ENCODE data around the gene SGCD. TPM values are rescaled to one million over a fixed set of nuclear protein-coding genes. Genes with fewer than 3 reads are reported as not detected.

The SGCD gene
- total RNA-seq, 1 donor from 2014 or later = 8.8 TPM

GRCh38 chr5:156541582-156541981 is 214.6 kb downstream of the SGCD start:
- no peak for DNase-seq (ENCODE audit: extremely low spot score, unreplicated experiment)
- no peak for TF ChIP-seq CTCF (conservative IDR thresholded peaks at IDR 0.05)
- Mint-ChIP-seq H3K36me3 (no peaks in the 10 kb centered on the region), H3K4me1 (ENCODE audit: unreplicated experiment) (no peaks in the 10 kb centered on the region), H3K9me3 (peaks cover 3% of the 10 kb centered on the region), H3K27ac (no peak overlapping the region), H3K4me3 (no peak overlapping the region), H3K27me3 (no peaks in the 10 kb centered on the region)

GRCh38 chr5:156543348-156544145 is 216.6 kb downstream of the SGCD start:
- no peak overlapping the region for H3K27ac Mint-ChIP-seq
- H3K36me3 Mint-ChIP-seq = no peaks in the 10 kb centered on the region

GRCh38 chr5:156552855-156553358 is 225.9 kb downstream of the SGCD start:
- H3K36me3 Mint-ChIP-seq = peaks cover 3% of the 10 kb centered on the region
- no peaks in the 10 kb centered on the region for H3K9me3 Mint-ChIP-seq

More at GRCh38 chr5:156543348-156544145, 216.6 kb downstream of the SGCD start:
- H3K4me3 Mint-ChIP-seq = no peak overlapping the region
- no peaks in the 10 kb centered on the region for H3K27me3 Mint-ChIP-seq
- H3K4me1 Mint-ChIP-seq (ENCODE audit: unreplicated experiment) = no peaks in the 10 kb centered on the region
- H3K9me3 Mint-ChIP-seq = peaks cover 3% of the 10 kb centered on the region
- no peak for DNase-seq (ENCODE audit: extremely low spot score, unreplicated experiment)
- TF ChIP-seq CTCF (conservative IDR thresholded peaks at IDR 0.05) = no peak

GRCh38 chr5:156556666-156557406 is 229.9 kb downstream of the SGCD start:
- no peak for TF ChIP-seq CTCF (conservative IDR thresholded peaks at IDR 0.05)
- Mint-ChIP-seq H3K4me3 (no peak overlapping the region), H3K27me3 (no peaks in the 10 kb centered on the region), H3K9me3 (no peaks in the 10 kb centered on the region), H3K36me3 (peaks cover 3% of the 10 kb centered on the region), H3K4me1 (ENCODE audit: unreplicated experiment) (peaks cover 5% of the 10 kb centered on the region), H3K27ac (no peak overlapping the region)
- DNase-seq (ENCODE audit: extremely low spot score, unreplicated experiment) = no peak

More at GRCh38 chr5:156552855-156553358, 225.9 kb downstream of the SGCD start:
- H3K4me1 Mint-ChIP-seq (ENCODE audit: unreplicated experiment) = peaks cover 5% of the 10 kb centered on the region
- H3K4me3 Mint-ChIP-seq = no peak overlapping the region
- H3K27me3 Mint-ChIP-seq = no peaks in the 10 kb centered on the region
- DNase-seq (ENCODE audit: extremely low spot score, unreplicated experiment) = no peak
- TF ChIP-seq CTCF (conservative IDR thresholded peaks at IDR 0.05) = no peak
- H3K27ac Mint-ChIP-seq = no peak overlapping the region

- Mint-ChIP-seq H3K36me3 (no peaks in the 10 kb centered on the region), H3K9me3 (no peaks in the 10 kb centered on the region), H3K27me3 (no peaks in the 10 kb centered on the region), H3K4me3 (no peak overlapping the region), H3K27ac (no peak overlapping the region), H3K4me1 (ENCODE audit: unreplicated experiment) (peaks cover 5% of the 10 kb centered on the region)
- no peak for TF ChIP-seq CTCF (conservative IDR thresholded peaks at IDR 0.05)
- no peak for DNase-seq (ENCODE audit: extremely low spot score, unreplicated experiment)
Measured at GRCh38 chr5:156560002-156560401, 233.0 kb downstream of the SGCD start.

Measured in type B pancreatic cell (in vitro differentiated cells).